ENCODE measurements around the gene SAP30. TPM values are rescaled to one million over a fixed set of nuclear protein-coding genes. Genes with fewer than 3 reads are reported as not detected.

The SAP30 gene
- total and polyA plus RNA-seq, 9 of the 15 experiments (the other 6 are each of a cell fraction or from before 2014, with no cell fraction given) = 5.9 to 51.1 (median 32.6) TPM

DNA sequence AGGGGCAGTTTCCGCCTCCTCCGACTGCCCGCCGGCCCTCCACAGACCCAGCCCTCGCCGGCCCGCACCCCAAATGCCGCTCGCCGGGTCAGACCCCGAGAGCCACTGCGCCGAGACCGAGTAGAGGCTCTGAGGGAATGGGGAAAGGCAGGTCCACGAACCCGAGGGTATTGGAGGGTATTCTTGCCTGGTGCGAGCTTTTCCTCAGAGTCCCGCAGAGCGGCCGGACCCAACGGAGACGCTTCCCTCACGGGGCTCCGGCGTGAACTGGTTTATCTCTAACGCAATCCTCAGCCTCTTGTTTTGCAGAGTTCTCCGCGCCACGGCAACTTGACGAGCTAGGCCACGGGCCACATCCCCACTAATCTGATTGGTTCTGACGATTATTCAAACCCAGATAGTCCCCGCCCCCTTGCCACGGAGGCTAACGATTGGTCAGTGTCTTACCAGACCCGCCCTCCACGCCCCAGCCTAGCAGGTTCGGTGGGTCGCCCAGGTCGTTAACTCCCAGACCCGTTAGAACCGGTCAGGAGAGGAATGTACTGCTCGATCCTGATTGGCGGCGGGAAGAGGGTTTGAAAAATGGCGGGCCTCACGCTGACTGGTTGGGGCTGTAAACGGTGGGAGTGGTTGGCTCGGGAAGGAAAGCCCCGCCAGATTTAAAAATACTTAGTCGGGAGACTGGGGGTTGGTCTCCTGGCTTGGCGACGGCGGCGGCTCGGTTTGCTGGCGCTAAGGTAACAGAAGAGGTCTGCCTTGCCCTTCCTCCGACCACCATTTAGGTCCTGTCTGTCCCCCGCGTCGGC is 36.5 kb upstream of the SAP30 start, which contains the start of gene HMGB2 (continued):
- TF ChIP-seq ZNF518B (CRISPR knock-in tag; IDR thresholded peaks at IDR 0.05) (no peak), RBM22 (IDR thresholded peaks at IDR 0.05; ENCODE audit: low read depth, low read length, poor library complexity, severe bottlenecking) (peak; percentile 98), EP300 (IDR thresholded peaks at IDR 0.05; ENCODE audit: low read length) (peak; percentile 58), SAFB2 (IDR thresholded peaks at IDR 0.05; ENCODE audit: borderline replicate concordance, low read depth, low read length, severe bottlenecking) (no peak), ZNF232 (CRISPR knock-in tag; IDR thresholded peaks at IDR 0.05) (0 out of 2 replicates have a peak, but pooled peaks have one; percentile 14), BACH1 (tag; IDR thresholded peaks at IDR 0.05) (no peak), MYNN (IDR thresholded peaks at IDR 0.05) (no peak), MYNN (CRISPR knock-in tag; IDR thresholded peaks at IDR 0.05) (no peak), SMARCC2 (IDR thresholded peaks at IDR 0.05; ENCODE audit: low read depth) (no peak), COPS2 (conservative IDR thresholded peaks at IDR 0.05) (no peak), STAG1 (CRISPR knock-in tag; IDR thresholded peaks at IDR 0.05; ENCODE audit: borderline replicate concordance) (no peak), ZBTB9 (CRISPR knock-in tag; IDR thresholded peaks at IDR 0.05) (0 out of 2 replicates have a peak, but pooled peaks have one; percentile 74), EZH2 (IDR thresholded peaks at IDR 0.05; ENCODE audit: borderline replicate concordance, low read depth, low read length) (no peak)
- TF ChIP-seq, protein P1, sequence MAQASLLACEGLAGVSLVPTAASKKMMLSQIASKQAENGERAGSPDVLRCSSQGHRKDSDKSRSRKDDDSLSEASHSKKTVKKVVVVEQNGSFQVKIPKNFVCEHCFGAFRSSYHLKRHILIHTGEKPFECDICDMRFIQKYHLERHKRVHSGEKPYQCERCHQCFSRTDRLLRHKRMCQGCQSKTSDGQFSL (CRISPR knock-in tag; IDR thresholded peaks at IDR 0.05) = no peak
- TF ChIP-seq, protein P1 (tag; IDR thresholded peaks at IDR 0.05) = no peak
- TF ChIP-seq, protein P2, sequence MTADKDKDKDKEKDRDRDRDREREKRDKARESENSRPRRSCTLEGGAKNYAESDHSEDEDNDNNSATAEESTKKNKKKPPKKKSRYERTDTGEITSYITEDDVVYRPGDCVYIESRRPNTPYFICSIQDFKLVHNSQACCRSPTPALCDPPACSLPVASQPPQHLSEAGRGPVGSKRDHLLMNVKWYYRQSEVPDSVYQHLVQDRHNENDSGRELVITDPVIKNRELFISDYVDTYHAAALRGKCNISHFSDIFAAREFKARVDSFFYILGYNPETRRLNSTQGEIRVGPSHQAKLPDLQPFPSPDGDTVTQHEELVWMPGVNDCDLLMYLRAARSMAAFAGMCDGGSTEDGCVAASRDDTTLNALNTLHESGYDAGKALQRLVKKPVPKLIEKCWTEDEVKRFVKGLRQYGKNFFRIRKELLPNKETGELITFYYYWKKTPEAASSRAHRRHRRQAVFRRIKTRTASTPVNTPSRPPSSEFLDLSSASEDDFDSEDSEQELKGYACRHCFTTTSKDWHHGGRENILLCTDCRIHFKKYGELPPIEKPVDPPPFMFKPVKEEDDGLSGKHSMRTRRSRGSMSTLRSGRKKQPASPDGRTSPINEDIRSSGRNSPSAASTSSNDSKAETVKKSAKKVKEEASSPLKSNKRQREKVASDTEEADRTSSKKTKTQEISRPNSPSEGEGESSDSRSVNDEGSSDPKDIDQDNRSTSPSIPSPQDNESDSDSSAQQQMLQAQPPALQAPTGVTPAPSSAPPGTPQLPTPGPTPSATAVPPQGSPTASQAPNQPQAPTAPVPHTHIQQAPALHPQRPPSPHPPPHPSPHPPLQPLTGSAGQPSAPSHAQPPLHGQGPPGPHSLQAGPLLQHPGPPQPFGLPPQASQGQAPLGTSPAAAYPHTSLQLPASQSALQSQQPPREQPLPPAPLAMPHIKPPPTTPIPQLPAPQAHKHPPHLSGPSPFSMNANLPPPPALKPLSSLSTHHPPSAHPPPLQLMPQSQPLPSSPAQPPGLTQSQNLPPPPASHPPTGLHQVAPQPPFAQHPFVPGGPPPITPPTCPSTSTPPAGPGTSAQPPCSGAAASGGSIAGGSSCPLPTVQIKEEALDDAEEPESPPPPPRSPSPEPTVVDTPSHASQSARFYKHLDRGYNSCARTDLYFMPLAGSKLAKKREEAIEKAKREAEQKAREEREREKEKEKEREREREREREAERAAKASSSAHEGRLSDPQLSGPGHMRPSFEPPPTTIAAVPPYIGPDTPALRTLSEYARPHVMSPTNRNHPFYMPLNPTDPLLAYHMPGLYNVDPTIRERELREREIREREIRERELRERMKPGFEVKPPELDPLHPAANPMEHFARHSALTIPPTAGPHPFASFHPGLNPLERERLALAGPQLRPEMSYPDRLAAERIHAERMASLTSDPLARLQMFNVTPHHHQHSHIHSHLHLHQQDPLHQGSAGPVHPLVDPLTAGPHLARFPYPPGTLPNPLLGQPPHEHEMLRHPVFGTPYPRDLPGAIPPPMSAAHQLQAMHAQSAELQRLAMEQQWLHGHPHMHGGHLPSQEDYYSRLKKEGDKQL (CRISPR knock-in tag; IDR thresholded peaks at IDR 0.05; ENCODE audit: borderline replicate concordance) = no peak
